ENCODE measurements around the gene GTPBP10. TPM values are rescaled to one million over a fixed set of nuclear protein-coding genes. Genes with fewer than 3 reads are reported as not detected.

The GTPBP10 gene, protein sequence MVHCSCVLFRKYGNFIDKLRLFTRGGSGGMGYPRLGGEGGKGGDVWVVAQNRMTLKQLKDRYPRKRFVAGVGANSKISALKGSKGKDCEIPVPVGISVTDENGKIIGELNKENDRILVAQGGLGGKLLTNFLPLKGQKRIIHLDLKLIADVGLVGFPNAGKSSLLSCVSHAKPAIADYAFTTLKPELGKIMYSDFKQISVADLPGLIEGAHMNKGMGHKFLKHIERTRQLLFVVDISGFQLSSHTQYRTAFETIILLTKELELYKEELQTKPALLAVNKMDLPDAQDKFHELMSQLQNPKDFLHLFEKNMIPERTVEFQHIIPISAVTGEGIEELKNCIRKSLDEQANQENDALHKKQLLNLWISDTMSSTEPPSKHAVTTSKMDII
- total RNA-seq (10 to 100 TPM in 3 of 4 donors, 1 to 10 TPM in 1; 9.7 to 16.8 (median 13.3) TPM), polyA plus RNA-seq (10 to 100 TPM; 10.8 to 12.3 (median 11.6) TPM)

DNA sequence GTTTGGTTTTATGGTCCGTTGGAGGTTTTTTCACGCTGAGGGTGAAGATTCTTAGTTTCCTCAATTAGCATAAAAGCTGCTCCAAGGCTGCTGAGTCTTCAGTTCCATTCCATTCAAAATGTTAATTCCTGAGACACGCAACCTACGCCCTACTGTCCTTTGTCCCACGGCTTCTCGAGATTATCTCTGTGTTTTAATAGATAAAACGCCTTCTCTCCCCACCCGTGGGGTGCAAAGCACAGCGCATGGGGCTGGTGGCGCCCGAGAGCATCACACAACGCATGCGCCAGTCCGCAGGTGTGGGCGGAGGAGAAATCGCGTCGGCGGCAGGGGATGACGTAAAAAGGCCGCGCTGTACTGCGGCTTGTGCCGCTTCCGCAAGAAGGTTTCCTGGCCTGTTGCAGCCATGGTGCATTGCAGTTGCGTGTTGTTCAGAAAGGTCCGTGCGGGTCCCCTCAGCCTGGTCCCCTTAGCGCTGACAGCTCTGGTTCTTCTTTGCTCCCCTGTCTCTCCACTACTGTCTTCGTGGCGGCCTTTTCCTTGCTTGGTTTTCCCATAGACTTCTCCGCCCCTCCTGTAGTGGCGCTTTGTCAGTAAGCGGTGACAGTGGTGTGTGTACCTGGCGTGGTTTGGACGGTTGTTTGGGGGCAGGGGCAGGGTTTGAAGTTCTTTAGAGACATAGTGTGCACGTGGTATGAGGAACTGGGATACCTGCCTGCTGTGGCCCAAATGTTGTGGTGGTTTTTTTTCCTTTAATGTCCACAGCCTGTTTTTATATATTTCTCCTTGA lies at the start of gene GTPBP10:
GTPBP10 (plus strand) TSS at position 381 of the 790 bp plus-strand sequence; CDS start at position 407, 26 bp downstream.
- intact Hi-C loops (cut with DNase I): loop anchor here (2.0 to 10.0 kb wide), 3 partner anchors 56 to 918 kb away; partner anchors contain the start of genes CLDN12, FZD1 and STEAP2
- H3K27ac ChIP-seq: peak within 1 kb of the TSS; percentile 80 to 87 (median 84)
- 0% methylated on average over 37 of the region's 37 CpGs for WGBS, 2 donors
- TF ChIP-seq, protein P1, sequence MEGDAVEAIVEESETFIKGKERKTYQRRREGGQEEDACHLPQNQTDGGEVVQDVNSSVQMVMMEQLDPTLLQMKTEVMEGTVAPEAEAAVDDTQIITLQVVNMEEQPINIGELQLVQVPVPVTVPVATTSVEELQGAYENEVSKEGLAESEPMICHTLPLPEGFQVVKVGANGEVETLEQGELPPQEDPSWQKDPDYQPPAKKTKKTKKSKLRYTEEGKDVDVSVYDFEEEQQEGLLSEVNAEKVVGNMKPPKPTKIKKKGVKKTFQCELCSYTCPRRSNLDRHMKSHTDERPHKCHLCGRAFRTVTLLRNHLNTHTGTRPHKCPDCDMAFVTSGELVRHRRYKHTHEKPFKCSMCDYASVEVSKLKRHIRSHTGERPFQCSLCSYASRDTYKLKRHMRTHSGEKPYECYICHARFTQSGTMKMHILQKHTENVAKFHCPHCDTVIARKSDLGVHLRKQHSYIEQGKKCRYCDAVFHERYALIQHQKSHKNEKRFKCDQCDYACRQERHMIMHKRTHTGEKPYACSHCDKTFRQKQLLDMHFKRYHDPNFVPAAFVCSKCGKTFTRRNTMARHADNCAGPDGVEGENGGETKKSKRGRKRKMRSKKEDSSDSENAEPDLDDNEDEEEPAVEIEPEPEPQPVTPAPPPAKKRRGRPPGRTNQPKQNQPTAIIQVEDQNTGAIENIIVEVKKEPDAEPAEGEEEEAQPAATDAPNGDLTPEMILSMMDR (IDR thresholded peaks at IDR 0.05): peak; percentile 39 to 81 (median 64)
- TF ChIP-seq EP300 (IDR thresholded peaks at IDR 0.05) (peak in 1 of 4 donors; percentile 32), POLR2A (IDR thresholded peaks at IDR 0.05) (peak; percentile 34 to 54), POLR2AphosphoS5 (IDR thresholded peaks at IDR 0.05) (peak; percentile 81 to 92 (median 87))
- H3K4me1 ChIP-seq: peaks cover 0 to 17% (median 11%) of the 10 kb centered on the region in 4 donors
- H3K9me3 ChIP-seq: no peaks in the 10 kb centered on the region
- H3K36me3 ChIP-seq: no peaks in the 10 kb centered on the region
- DNase-seq: peak; percentile 96
- peak within 1 kb of the TSS; percentile 64 to 86 (median 68) for H3K4me3 ChIP-seq
- no peaks in the 10 kb centered on the region for H3K27me3 ChIP-seq

DNA sequence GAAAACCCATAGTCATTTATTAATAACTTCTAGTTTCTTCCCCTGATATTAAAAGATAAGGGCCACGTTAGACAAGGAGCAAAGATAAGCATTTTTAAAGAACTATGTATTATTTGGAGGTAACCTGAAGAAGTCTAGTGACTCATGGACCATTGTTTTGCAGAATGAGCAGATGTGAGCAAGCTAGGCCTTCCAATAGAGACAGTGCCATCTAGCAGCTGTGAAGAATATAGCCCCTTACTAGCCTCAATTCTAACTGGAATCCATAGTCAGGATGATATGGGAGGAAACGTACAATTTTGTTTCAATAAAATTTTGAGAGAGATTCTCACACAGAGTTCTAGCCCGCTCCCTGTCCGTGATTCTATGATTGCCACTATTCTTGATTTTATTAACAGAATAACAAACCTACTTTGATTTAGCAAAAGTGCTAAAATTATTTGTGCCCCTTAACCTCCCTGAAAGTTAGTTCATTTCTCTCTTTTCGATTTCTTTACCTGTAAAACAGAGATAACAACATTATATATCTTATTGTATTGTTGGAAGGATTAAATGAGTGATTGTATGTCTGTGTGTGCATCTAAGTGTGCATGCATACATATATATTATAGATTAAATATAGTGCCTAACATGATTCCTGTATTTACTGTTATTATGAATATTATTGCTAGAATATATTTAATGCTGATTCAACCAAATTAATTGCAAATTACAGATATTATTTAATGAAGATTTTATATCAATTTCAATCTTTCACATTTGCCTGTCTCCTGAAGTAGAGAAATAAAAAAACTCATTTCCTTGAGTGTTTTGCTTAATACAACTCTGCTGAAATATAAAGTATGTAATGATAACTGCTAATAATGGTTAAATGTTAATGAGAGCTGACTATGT lies 48.1 kb upstream of the GTPBP10 start:
- intact Hi-C loops (cut with DNase I): no loop called here
- Histone ChIP-seq H3K4me3 (no peak overlapping the region), H3K27ac (no peak overlapping the region), H3K4me1 (no peaks in the 10 kb centered on the region), H3K27me3 (no peaks in the 10 kb centered on the region), H3K9me3 (no peaks in the 10 kb centered on the region), H3K36me3 (no peaks in the 10 kb centered on the region)
- DNase-seq: no peak
- TF ChIP-seq, protein P1 (IDR thresholded peaks at IDR 0.05): peak in 3 of 4 experiments; percentile 9 to 33 (median 18)
- TF ChIP-seq EP300 (IDR thresholded peaks at IDR 0.05): no peak
- WGBS, 2 donors: 55 to 60% methylated on average over 5 of the region's 5 CpGs

DNA sequence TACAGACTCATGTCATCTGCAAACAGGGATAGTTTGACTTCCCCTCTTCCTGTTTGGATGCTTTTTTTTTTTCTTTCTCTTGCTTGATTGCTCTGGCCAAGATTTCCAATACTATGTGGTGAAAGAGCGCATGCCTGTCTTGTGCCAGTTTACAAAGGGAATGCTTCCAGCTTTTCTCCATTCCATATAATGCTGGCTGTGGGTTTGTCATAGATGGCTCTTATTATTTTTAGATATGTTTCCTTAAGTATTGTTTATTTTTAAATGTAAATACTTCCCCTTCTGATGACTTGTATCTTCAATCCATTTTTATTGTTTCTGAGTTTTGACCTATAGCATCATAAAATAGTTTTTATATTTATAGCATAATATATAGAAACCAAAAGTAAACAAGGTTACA lies 43.3 kb upstream of the GTPBP10 start:
- no peak overlapping the region for H3K4me3 ChIP-seq
- H3K27me3 ChIP-seq: no peaks in the 10 kb centered on the region
- intact Hi-C loops (cut with DNase I): no loop called here
- no peaks in the 10 kb centered on the region for H3K9me3 ChIP-seq
- no peak overlapping the region for H3K27ac ChIP-seq
- 72 to 92% methylated on average over 1 of the region's 1 CpG for WGBS, 2 donors
- H3K4me1 ChIP-seq: no peaks in the 10 kb centered on the region
- TF ChIP-seq POLR2A (IDR thresholded peaks at IDR 0.05): no peak
- TF ChIP-seq EP300 (IDR thresholded peaks at IDR 0.05): no peak
- TF ChIP-seq, protein P1 (IDR thresholded peaks at IDR 0.05): no peak
- no peak for TF ChIP-seq POLR2AphosphoS5 (IDR thresholded peaks at IDR 0.05)
- DNase-seq: no peak
- peaks cover 0 to 9% (median 0%) of the 10 kb centered on the region in 4 donors for H3K36me3 ChIP-seq

DNA sequence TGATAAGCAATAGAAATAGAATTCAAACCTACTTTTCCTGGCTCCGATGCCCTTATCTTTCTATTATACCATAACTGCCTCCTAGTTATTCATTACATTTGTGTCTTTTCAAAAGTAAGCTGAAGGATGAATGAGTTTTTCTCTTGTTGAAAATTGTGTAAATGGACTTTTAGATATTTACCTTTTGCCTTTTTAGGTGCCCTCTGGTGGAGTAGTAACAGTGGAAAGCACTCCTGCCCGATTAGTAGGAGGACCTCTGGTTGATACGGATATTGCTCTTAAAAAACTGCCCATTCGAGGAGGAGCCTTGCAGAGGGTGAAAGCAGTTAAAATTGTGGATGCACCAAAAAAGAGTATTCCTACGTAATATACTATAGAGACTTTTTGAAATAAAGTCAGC lies 36.6 kb upstream of the GTPBP10 start:
- TF ChIP-seq EP300 (IDR thresholded peaks at IDR 0.05) (no peak), POLR2AphosphoS5 (IDR thresholded peaks at IDR 0.05) (no peak), POLR2A (IDR thresholded peaks at IDR 0.05) (no peak)
- TF ChIP-seq, protein P1 (IDR thresholded peaks at IDR 0.05): no peak
- no peak for DNase-seq
- Histone ChIP-seq H3K9me3 (no peaks in the 10 kb centered on the region), H3K4me1 (no peaks in the 10 kb centered on the region), H3K27ac (no peak overlapping the region), H3K4me3 (no peak overlapping the region), H3K27me3 (no peaks in the 10 kb centered on the region), H3K36me3 (peaks cover 0 to 37% (median 0%) of the 10 kb centered on the region in 4 donors)
- intact Hi-C loops (cut with DNase I): loop anchor here (10.0 kb wide), 1 partner anchor 115 kb away; no protein-coding TSS in a partner anchor
- WGBS, 2 donors: 87 to 89% methylated on average over 5 of the region's 5 CpGs

Data from sigmoid colon (tissue), 7 donors.